Measurements from ENCODE around the gene SLC7A5.

Gene SLC7A5

GRCh38 chr16:87842209-87842869, 27.0 kb downstream of the SLC7A5 start:
- FAIRE-seq (no peak), DNase-seq (ENCODE audit: insufficient read length, low spot score) (no peak)
- TF ChIP-seq SPI1 (IDR thresholded peaks at IDR 0.05; ENCODE audit: low read depth, low read length): no peak
- no peak for TF ChIP-seq PAX5 (IDR thresholded peaks at IDR 0.05; ENCODE audit: insufficient read depth, low read length, severe bottlenecking)

GRCh38 chr16:87841340-87842208, 27.7 kb downstream of the SLC7A5 start:
- no peak for TF ChIP-seq SPI1 (IDR thresholded peaks at IDR 0.05; ENCODE audit: low read depth, low read length)
- TF ChIP-seq POLR2AphosphoS5 (IDR thresholded peaks at IDR 0.05; ENCODE audit: low read depth, low read length): no peak
- TF ChIP-seq TAF1 (IDR thresholded peaks at IDR 0.05; ENCODE audit: low read depth, low read length): no peak
- no peak for TF ChIP-seq PAX5 (IDR thresholded peaks at IDR 0.05; ENCODE audit: insufficient read depth, low read length, severe bottlenecking)
- no peak for TF ChIP-seq POLR2A (IDR thresholded peaks at IDR 0.05; ENCODE audit: low read depth, low read length)
- TF ChIP-seq POU2F2 (IDR thresholded peaks at IDR 0.05; ENCODE audit: low read depth, low read length): no peak
- DNase-seq (ENCODE audit: insufficient read length, low spot score) (no peak), FAIRE-seq (no peak)

GRCh38 chr16:87840271-87840978, 28.9 kb downstream of the SLC7A5 start:
- DNase-seq (ENCODE audit: insufficient read length, low spot score): no peak
- TF ChIP-seq POLR2AphosphoS5 (IDR thresholded peaks at IDR 0.05; ENCODE audit: low read depth, low read length) (no peak; the same call in 1 of the 2 replicates), POU2F2 (IDR thresholded peaks at IDR 0.05; ENCODE audit: low read depth, low read length) (no peak), SPI1 (IDR thresholded peaks at IDR 0.05; ENCODE audit: low read depth, low read length) (no peak), POLR2A (IDR thresholded peaks at IDR 0.05; ENCODE audit: low read depth, low read length) (no peak), PAX5 (IDR thresholded peaks at IDR 0.05; ENCODE audit: insufficient read depth, low read length, severe bottlenecking) (no peak), TAF1 (IDR thresholded peaks at IDR 0.05; ENCODE audit: low read depth, low read length) (no peak)
- no peak for FAIRE-seq

- TF ChIP-seq POLR2AphosphoS5 (IDR thresholded peaks at IDR 0.05; ENCODE audit: low read depth, low read length): no peak
- TF ChIP-seq POLR2A (IDR thresholded peaks at IDR 0.05; ENCODE audit: low read depth, low read length): no peak
- no peak for TF ChIP-seq TAF1 (IDR thresholded peaks at IDR 0.05; ENCODE audit: low read depth, low read length)
- TF ChIP-seq SPI1 (IDR thresholded peaks at IDR 0.05; ENCODE audit: low read depth, low read length): no peak
- no peak for TF ChIP-seq POU2F2 (IDR thresholded peaks at IDR 0.05; ENCODE audit: low read depth, low read length)
- TF ChIP-seq PAX5 (IDR thresholded peaks at IDR 0.05; ENCODE audit: insufficient read depth, low read length, severe bottlenecking): no peak
- no peak for DNase-seq (ENCODE audit: insufficient read length, low spot score)
- FAIRE-seq: no peak
These were observed 29.6 kb downstream of the SLC7A5 start for GRCh38 chr16:87839542-87840270.

GRCh38 chr16:87838643-87839541, 30.4 kb downstream of the SLC7A5 start:
- FAIRE-seq (no peak), DNase-seq (ENCODE audit: insufficient read length, low spot score) (no peak)
- TF ChIP-seq POU2F2 (IDR thresholded peaks at IDR 0.05; ENCODE audit: low read depth, low read length) (no peak), POLR2AphosphoS5 (IDR thresholded peaks at IDR 0.05; ENCODE audit: low read depth, low read length) (no peak), POLR2A (IDR thresholded peaks at IDR 0.05; ENCODE audit: low read depth, low read length) (no peak), TAF1 (IDR thresholded peaks at IDR 0.05; ENCODE audit: low read depth, low read length) (no peak), PAX5 (IDR thresholded peaks at IDR 0.05; ENCODE audit: insufficient read depth, low read length, severe bottlenecking) (no peak), SPI1 (IDR thresholded peaks at IDR 0.05; ENCODE audit: low read depth, low read length) (no peak)

- no peak for DNase-seq (ENCODE audit: insufficient read length, low spot score)
- FAIRE-seq: no peak
- TF ChIP-seq POLR2AphosphoS5 (IDR thresholded peaks at IDR 0.05; ENCODE audit: low read depth, low read length) (no peak; the same call in none of the 2 replicates), SPI1 (IDR thresholded peaks at IDR 0.05; ENCODE audit: low read depth, low read length) (no peak), POLR2A (IDR thresholded peaks at IDR 0.05; ENCODE audit: low read depth, low read length) (no peak), POU2F2 (IDR thresholded peaks at IDR 0.05; ENCODE audit: low read depth, low read length) (no peak), PAX5 (IDR thresholded peaks at IDR 0.05; ENCODE audit: insufficient read depth, low read length, severe bottlenecking) (no peak), TAF1 (IDR thresholded peaks at IDR 0.05; ENCODE audit: low read depth, low read length) (no peak)
These were observed 31.5 kb downstream of the SLC7A5 start for GRCh38 chr16:87837627-87838289.

- FAIRE-seq (no peak), DNase-seq (ENCODE audit: insufficient read length, low spot score) (no peak)
- no peak; the same call in 1 of the 2 replicates for TF ChIP-seq POLR2AphosphoS5 (IDR thresholded peaks at IDR 0.05; ENCODE audit: low read depth, low read length)
These were observed 32.3 kb downstream of the SLC7A5 start for GRCh38 chr16:87836844-87837581.
